Breast epithelium (tissue), 3 donors: Measurements from ENCODE around the gene PIM3.

Experiments used
- POLR2A ChIP-seq: fragments of 450-650 bp; IDR thresholded peaks from one replicate; pipeline ENCODE4 v1.6.1; 2016; ENCODE audit warnings: antibody characterized with exemption, mild to moderate bottlenecking, moderate library complexity
- POLR2AphosphoS5 ChIP-seq, 3 donors: sonication (generic); formaldehyde crosslinking; IDR thresholded peaks; one replicate each; pipeline ENCODE4 v1.6.1; 2017; ENCODE audit warnings: antibody characterized with exemption in 3 of 3
- TF ChIP-seq, protein P1 (sequence below), 3 donors: fragments of 450-650 bp; IDR thresholded peaks; one replicate each; pipeline ENCODE4 v1.5.1; 2016 to 2017; ENCODE audit warnings: antibody characterized with exemption in 3 of 3, mild to moderate bottlenecking in 3 of 3, moderate library complexity in 3 of 3

DNA sequence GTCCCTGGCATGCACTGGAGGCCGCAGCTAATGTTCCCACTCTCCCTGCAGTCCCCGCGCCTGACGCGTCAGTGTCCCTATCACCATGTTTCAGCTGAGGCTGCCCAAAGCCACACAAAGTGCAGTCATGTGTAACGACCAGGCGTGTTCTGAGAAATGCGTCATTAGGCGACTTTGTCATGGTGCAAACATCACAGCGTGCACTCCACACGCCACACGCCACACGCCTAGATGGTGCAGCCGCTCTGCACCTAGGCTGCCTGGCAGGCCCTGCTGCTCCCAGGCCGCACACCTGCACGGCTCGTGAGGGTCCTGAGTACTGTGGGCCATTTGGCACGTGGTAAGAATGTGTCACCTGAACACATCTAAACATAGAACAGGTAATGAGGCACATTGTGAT is 39.7 kb upstream of the PIM3 start:
- TF ChIP-seq, protein P1, sequence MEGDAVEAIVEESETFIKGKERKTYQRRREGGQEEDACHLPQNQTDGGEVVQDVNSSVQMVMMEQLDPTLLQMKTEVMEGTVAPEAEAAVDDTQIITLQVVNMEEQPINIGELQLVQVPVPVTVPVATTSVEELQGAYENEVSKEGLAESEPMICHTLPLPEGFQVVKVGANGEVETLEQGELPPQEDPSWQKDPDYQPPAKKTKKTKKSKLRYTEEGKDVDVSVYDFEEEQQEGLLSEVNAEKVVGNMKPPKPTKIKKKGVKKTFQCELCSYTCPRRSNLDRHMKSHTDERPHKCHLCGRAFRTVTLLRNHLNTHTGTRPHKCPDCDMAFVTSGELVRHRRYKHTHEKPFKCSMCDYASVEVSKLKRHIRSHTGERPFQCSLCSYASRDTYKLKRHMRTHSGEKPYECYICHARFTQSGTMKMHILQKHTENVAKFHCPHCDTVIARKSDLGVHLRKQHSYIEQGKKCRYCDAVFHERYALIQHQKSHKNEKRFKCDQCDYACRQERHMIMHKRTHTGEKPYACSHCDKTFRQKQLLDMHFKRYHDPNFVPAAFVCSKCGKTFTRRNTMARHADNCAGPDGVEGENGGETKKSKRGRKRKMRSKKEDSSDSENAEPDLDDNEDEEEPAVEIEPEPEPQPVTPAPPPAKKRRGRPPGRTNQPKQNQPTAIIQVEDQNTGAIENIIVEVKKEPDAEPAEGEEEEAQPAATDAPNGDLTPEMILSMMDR (IDR thresholded peaks at IDR 0.05), result no peak
- TF ChIP-seq POLR2AphosphoS5 (IDR thresholded peaks at IDR 0.05) (no peak), POLR2A (no peak)
